Natural killer cell (primary cell): ENCODE measurements around the gene MAPK7. TPM values are rescaled to one million over a fixed set of nuclear protein-coding genes. Genes with fewer than 3 reads are reported as not detected.

Experiments
- ATAC-seq, 3 donors: fragments of 150-1000 bp in 2 of 3; fragments of 200-7000 bp in 1 of 3; cut with Tn5 transposase; 1 replicate in 1 of 3; 2 replicates in 2 of 3; pipeline ENCODE4 v1.10.0; 2021; ENCODE audit warnings: mild to moderate bottlenecking in 2 of 3, moderate library complexity in 2 of 3
- DNase-seq, 2 donors: peaks; one replicate each; pipeline versions ENCODE4 v3.0.0 to v3.0.0-alpha.2; 2013 to 2021; ENCODE audit warnings: mixed read lengths in 1 of 2
- H3K27ac ChIP-seq: one replicate; pipeline ENCODE4 v1.5.1; 2013; ENCODE audit warnings: mild to moderate bottlenecking, low read length
- H3K27me3 ChIP-seq: one replicate; pipeline ENCODE4 v1.6.1; 2013; ENCODE audit warnings: low read length; ENCODE audit not compliant: control insufficient read depth, insufficient read depth
- H3K36me3 ChIP-seq: one replicate; pipeline ENCODE4 v1.6.1; 2013; ENCODE audit warnings: low read length; ENCODE audit not compliant: control insufficient read depth, insufficient read depth
- H3K4me1 ChIP-seq: one replicate; pipeline ENCODE4 v1.6.1; 2013; ENCODE audit warnings: low read length; ENCODE audit not compliant: control insufficient read depth, insufficient read depth
- H3K4me3 ChIP-seq: one replicate; pipeline ENCODE4 v1.5.1; 2013; ENCODE audit warnings: low read length
- H3K9me3 ChIP-seq: one replicate; pipeline ENCODE4 v1.6.1; 2013; ENCODE audit warnings: low read length; ENCODE audit not compliant: control insufficient read depth, insufficient read depth
- H3K27ac Mint-ChIP-seq, 2 donors: one replicate each; pipeline ENCODE4 v1.8.0; 2022; ENCODE audit warnings: mild to moderate bottlenecking in 2 of 2, mixed read lengths in 2 of 2, moderate library complexity in 1 of 2
- H3K27me3 Mint-ChIP-seq, 2 donors: one replicate each; pipeline ENCODE4 v1.8.0; 2022; ENCODE audit warnings: low read depth in 2 of 2, mixed read lengths in 2 of 2
- H3K36me3 Mint-ChIP-seq: one replicate; pipeline ENCODE4 v1.8.0; 2022; ENCODE audit warnings: mixed read lengths
- H3K4me1 Mint-ChIP-seq, 2 donors: one replicate each; pipeline ENCODE4 v1.8.0; 2022; ENCODE audit warnings: mixed read lengths in 2 of 2
- H3K4me3 Mint-ChIP-seq: one replicate; pipeline ENCODE4 v1.8.0; 2022; ENCODE audit warnings: mild to moderate bottlenecking, moderate library complexity, mixed read lengths
- H3K9me3 Mint-ChIP-seq, 2 donors: one replicate each; pipeline ENCODE4 v1.8.0; 2022; ENCODE audit warnings: mixed read lengths in 2 of 2
- WGBS: methylation state at CpG from one replicate; pipeline ENCODE4 v1.1.7; 2013; ENCODE audit warnings: missing lambda C conversion rate; ENCODE audit not compliant: insufficient coverage; 5-methylcytosine and 5-hydroxymethylcytosine counted together
- intact Hi-C: fragments of 100-400 bp; cut with micrococcal nuclease; formaldehyde crosslinking; loops from one replicate; pipeline ENCODE4 v1.14.2; 2022
- total RNA-seq, 4 donors: library from RNA; stranded (reverse); fragments of 120-200 nt in 1 of 4; gene quantifications; one replicate each; pipeline versions ENCODE4 v1.2.3 to v1.2.4, GENCODE V29; 2013 to 2022
- TF ChIP-seq, protein P1 (sequence below): fragments of 200-600 bp; IDR thresholded peaks from one replicate; pipeline ENCODE4 v1.8.0; 2022; ENCODE audit warnings: antibody characterized with exemption

The MAPK7 gene
- total RNA-seq, 3 donors from 2014 or later (not counting 1 experiment from before 2014, with no cell fraction given) = 39.2 to 63.5 (median 54.1) TPM

DNA sequence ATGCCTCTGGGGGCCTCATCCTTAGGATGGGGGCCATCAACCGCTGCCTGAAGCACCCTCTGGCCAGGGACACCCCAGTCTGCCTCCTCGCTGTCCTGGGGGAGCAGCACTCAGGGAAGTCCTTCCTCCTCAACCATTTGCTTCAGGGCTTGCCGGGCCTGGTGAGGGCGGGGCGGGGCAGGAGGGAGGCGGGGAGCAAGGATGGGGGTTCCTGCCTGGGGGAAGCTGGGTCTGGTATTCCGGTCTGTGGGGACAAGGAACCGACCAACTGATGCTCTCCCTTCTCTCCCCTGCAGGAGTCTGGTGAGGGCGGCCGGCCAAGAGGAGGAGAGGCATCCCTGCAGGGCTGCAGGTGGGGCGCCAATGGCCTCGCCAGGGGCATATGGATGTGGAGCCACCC, 34.7 kb downstream of the MAPK7 start:
- Histone ChIP-seq H3K9me3 (no peaks in the 10 kb centered on the region), H3K27ac (no peak overlapping the region), H3K36me3 (no peaks in the 10 kb centered on the region), H3K4me1 (no peaks in the 10 kb centered on the region), H3K27me3 (peaks cover 4% of the 10 kb centered on the region), H3K4me3 (no peak overlapping the region)
- H3K27ac Mint-ChIP-seq = no peak overlapping the region
- intact Hi-C loops = no loop called here
- no peaks in the 10 kb centered on the region for H3K27me3 Mint-ChIP-seq
- ATAC-seq (no peak), DNase-seq (no peak)
- H3K4me3 Mint-ChIP-seq = no peak overlapping the region
- peaks cover 0 to 15% of the 10 kb centered on the region in 2 donors for H3K4me1 Mint-ChIP-seq
- TF ChIP-seq, protein P1, sequence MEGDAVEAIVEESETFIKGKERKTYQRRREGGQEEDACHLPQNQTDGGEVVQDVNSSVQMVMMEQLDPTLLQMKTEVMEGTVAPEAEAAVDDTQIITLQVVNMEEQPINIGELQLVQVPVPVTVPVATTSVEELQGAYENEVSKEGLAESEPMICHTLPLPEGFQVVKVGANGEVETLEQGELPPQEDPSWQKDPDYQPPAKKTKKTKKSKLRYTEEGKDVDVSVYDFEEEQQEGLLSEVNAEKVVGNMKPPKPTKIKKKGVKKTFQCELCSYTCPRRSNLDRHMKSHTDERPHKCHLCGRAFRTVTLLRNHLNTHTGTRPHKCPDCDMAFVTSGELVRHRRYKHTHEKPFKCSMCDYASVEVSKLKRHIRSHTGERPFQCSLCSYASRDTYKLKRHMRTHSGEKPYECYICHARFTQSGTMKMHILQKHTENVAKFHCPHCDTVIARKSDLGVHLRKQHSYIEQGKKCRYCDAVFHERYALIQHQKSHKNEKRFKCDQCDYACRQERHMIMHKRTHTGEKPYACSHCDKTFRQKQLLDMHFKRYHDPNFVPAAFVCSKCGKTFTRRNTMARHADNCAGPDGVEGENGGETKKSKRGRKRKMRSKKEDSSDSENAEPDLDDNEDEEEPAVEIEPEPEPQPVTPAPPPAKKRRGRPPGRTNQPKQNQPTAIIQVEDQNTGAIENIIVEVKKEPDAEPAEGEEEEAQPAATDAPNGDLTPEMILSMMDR = no peak
- 90% methylated on average over 11 of the region's 12 CpGs for WGBS
- no peaks in the 10 kb centered on the region for H3K9me3 Mint-ChIP-seq
- no peaks in the 10 kb centered on the region for H3K36me3 Mint-ChIP-seq

DNA sequence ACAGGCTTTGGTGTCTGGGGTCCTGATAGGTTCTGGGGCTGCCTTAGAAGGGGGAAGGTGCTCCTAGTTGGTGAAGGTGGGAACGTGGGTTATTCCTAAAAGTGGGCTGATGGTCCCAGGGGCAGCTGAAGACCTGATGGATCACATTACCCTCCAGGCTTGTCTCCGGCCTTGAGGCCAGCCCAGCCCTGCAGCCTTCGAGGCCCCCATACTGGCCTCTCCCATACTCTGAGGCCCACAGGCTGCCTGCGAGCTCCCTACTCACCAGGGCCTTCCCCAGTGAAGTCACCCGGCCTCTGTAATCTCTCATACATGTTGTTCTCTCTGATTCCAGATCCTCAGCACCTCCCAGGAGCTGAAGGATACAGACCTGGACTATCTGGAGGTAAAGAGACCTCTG, 35.5 kb downstream of the MAPK7 start:
- Histone ChIP-seq H3K36me3 (no peaks in the 10 kb centered on the region), H3K4me1 (no peaks in the 10 kb centered on the region), H3K4me3 (no peak overlapping the region), H3K9me3 (no peaks in the 10 kb centered on the region), H3K27ac (no peak overlapping the region), H3K27me3 (peaks cover 4% of the 10 kb centered on the region)
- Mint-ChIP-seq H3K4me3 (no peak overlapping the region), H3K36me3 (no peaks in the 10 kb centered on the region), H3K9me3 (no peaks in the 10 kb centered on the region), H3K27me3 (no peaks in the 10 kb centered on the region), H3K27ac (no peak overlapping the region), H3K4me1 (peaks cover 0 to 17% of the 10 kb centered on the region in 2 donors)
- 86% methylated on average over 5 of the region's 5 CpGs for WGBS
- DNase-seq (no peak), ATAC-seq (no peak)
- intact Hi-C loops = no loop called here
- TF ChIP-seq, protein P1 = no peak

DNA sequence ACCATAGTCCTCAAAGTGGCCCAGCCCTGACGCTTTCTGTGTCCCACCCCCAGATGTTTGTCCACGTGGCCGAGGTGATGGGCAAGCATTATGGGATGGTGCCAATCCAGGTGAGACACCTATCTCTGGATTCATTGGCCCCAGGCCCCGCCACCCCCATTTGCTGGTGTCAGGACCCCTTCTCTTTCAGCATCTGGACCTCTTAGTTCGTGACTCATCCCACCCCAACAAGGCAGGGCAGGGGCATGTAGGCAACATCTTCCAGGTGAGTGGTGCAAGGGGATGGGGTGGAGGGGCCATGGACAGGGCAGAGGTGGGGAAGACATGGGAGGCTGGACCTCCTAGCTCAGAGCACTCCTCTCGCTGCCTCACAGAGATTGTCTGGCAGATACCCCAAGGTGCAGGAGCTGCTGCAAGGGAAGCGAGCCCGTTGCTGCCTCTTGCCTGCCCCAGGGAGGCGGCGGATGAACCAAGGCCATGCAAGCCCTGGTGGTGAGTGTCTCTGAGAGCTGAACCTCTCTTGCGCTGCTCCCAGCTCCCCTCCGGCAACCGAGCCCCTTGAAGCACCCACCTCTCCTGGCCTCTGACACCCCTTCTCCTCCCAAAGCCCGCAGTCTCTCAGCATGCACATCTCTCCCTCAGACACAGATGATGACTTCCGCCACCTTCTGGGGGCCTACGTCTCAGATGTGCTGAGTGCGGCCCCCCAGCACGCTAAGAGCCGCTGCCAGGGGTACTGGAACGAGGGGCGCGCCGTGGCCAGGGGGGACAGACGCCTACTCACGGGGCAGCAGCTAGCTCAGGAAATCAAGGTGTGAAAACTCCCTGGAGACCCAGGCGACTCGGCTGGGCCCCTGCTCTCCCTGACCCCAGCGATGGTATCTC, 36.3 kb downstream of the MAPK7 start:
- H3K4me1 Mint-ChIP-seq = peaks cover 0 to 17% of the 10 kb centered on the region in 2 donors
- intact Hi-C loops = no loop called here
- 91% methylated on average over 27 of the region's 28 CpGs for WGBS
- no peak overlapping the region for H3K27ac ChIP-seq
- TF ChIP-seq, protein P1 = no peak
- ATAC-seq (no peak), DNase-seq (no peak)
- H3K4me3 Mint-ChIP-seq = no peak overlapping the region
- H3K4me1 ChIP-seq = no peaks in the 10 kb centered on the region
- H3K36me3 Mint-ChIP-seq = no peaks in the 10 kb centered on the region
- H3K36me3 ChIP-seq = no peaks in the 10 kb centered on the region
- H3K9me3 Mint-ChIP-seq = no peaks in the 10 kb centered on the region
- H3K4me3 ChIP-seq = no peak overlapping the region
- peaks cover 4% of the 10 kb centered on the region for H3K27me3 ChIP-seq
- no peak overlapping the region for H3K27ac Mint-ChIP-seq
- no peaks in the 10 kb centered on the region for H3K9me3 ChIP-seq
- no peaks in the 10 kb centered on the region for H3K27me3 Mint-ChIP-seq
